Mucosa of descending colon (tissue), 3 donors: ENCODE data around the gene DENND2A. TPM values are rescaled to one million over a fixed set of nuclear protein-coding genes. Genes with fewer than 3 reads are reported as not detected.
A peak's percentile ranks its signal among the peaks of the same experiment; 100 is the strongest.
"Not testable (repeated sequence)": the region's sequence is repeated elsewhere in the genome, so short reads cannot be mapped to it uniquely, and the experiment has no call there.

Experiments
- ATAC-seq: fragments of 200-7000 bp; cut with Tn5 transposase; one replicate; pipeline ENCODE4 v1.9.1; 2020; ENCODE audit warnings: mild to moderate bottlenecking, moderate library complexity
- DNase-seq, 3 donors: peaks; one replicate each; pipeline ENCODE4 v3.0.0-alpha.2; 2020
- H3K36me3 ChIP-seq: fragments of 200-600 bp; one replicate; pipeline ENCODE4 v1.8.0; 2021; ENCODE audit warnings: low read depth, mild to moderate bottlenecking
- H3K4me1 ChIP-seq: fragments of 200-600 bp; one replicate; pipeline ENCODE4 v1.8.0; 2021; ENCODE audit warnings: low read depth, mild to moderate bottlenecking
- H3K4me3 ChIP-seq: fragments of 200-600 bp; one replicate; pipeline ENCODE4 v1.8.0; 2021; ENCODE audit warnings: mild to moderate bottlenecking
- H3K9me3 ChIP-seq: fragments of 200-600 bp; one replicate; pipeline ENCODE4 v1.8.0; 2021; ENCODE audit warnings: mild to moderate bottlenecking
- intact Hi-C, 2 donors: fragments of 100-400 bp; cut with DNase I in 1 of 2; cut with micrococcal nuclease in 1 of 2; formaldehyde crosslinking; loops; one replicate each; pipeline versions ENCODE4 v1.11.0 to v1.11.1; 2022; cut with DNase I, micrococcal nuclease
- total RNA-seq, 3 donors: library from RNA; stranded (reverse); fragmentation: NEBNext Ultra II Directional in 2 of 3; extraction: Animal tissue kit (Norgen Biotek cat#: 25700) in 2 of 3; gene quantifications; one replicate each; pipeline versions ENCODE4 v1.2.1 to v1.2.4, GENCODE V29; 2021 to 2023
- TF ChIP-seq, protein P1 (sequence below): fragments of 200-600 bp; IDR thresholded peaks from one replicate; pipeline ENCODE4 v1.8.0; 2022; ENCODE audit warnings: antibody characterized with exemption, mild to moderate bottlenecking
- donor health status: DM: no; HTN: no; CAD: no; lungs with moderate emphysema.
- donor health status: DM: no; HTN: no; CAD: no.
- donor health status: DM: no; HTN: yes; CAD: no.

Gene DENND2A
- total RNA-seq, 3 donors from 2014 or later, result 8.4 to 17.7 (median 10.1) TPM

DNA sequence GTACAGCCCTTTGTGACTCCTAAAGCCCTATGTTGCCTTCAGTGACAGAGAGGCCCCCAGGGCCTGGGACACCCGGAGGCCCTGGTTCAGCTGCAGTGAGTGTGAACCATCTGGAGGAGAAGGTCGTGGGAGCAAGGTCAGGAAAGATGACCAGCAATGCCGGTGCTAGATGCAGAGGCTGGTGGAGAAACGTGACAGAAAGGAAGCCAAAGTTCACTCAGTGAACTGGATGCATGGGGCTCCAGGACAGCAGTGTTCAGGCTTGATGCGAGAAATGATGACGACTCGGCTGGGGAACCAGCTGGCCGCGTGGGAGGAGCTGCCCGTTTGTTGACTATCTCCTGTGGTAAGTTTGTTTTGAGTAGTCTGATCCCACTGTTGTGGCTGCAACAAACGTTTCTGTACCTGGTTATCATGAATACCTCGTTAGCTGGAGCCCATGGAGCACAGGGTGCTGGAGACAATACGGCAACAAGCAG, 107.2 kb downstream of the DENND2A start:
- H3K36me3 ChIP-seq, result no peaks in the 10 kb centered on the region
- intact Hi-C loops, result no loop called here
- no peaks in the 10 kb centered on the region for H3K4me1 ChIP-seq
- no peaks in the 10 kb centered on the region for H3K9me3 ChIP-seq
- ATAC-seq, result peak; percentile 24
- TF ChIP-seq, protein P1, sequence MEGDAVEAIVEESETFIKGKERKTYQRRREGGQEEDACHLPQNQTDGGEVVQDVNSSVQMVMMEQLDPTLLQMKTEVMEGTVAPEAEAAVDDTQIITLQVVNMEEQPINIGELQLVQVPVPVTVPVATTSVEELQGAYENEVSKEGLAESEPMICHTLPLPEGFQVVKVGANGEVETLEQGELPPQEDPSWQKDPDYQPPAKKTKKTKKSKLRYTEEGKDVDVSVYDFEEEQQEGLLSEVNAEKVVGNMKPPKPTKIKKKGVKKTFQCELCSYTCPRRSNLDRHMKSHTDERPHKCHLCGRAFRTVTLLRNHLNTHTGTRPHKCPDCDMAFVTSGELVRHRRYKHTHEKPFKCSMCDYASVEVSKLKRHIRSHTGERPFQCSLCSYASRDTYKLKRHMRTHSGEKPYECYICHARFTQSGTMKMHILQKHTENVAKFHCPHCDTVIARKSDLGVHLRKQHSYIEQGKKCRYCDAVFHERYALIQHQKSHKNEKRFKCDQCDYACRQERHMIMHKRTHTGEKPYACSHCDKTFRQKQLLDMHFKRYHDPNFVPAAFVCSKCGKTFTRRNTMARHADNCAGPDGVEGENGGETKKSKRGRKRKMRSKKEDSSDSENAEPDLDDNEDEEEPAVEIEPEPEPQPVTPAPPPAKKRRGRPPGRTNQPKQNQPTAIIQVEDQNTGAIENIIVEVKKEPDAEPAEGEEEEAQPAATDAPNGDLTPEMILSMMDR, result no peak
- H3K4me3 ChIP-seq, result no peak overlapping the region
- peak in 1 of 3 donors; percentile 30 for DNase-seq

DNA sequence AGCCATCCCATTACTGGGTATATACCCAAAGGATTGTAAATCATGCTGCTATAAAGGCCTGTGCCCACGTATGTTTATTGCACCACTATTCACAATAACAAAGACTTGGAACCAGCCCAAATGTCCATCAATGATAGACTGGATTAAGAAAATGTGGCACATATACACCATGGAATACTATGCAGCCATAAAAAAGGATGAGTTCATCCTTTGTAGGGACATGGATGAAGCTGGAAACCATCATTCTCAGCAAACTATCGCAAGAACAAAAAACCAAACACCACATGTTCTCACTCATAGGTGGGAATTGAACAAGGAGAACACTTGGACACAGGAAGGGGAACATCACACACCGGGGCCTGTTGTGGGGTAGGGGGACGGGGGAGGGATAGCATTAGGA, 111.2 kb downstream of the DENND2A start:
- DNase-seq, H3K4me1 ChIP-seq, ATAC-seq, H3K9me3 ChIP-seq, intact Hi-C loops, H3K4me3 ChIP-seq, H3K36me3 ChIP-seq: not testable (repeated sequence)

DNA sequence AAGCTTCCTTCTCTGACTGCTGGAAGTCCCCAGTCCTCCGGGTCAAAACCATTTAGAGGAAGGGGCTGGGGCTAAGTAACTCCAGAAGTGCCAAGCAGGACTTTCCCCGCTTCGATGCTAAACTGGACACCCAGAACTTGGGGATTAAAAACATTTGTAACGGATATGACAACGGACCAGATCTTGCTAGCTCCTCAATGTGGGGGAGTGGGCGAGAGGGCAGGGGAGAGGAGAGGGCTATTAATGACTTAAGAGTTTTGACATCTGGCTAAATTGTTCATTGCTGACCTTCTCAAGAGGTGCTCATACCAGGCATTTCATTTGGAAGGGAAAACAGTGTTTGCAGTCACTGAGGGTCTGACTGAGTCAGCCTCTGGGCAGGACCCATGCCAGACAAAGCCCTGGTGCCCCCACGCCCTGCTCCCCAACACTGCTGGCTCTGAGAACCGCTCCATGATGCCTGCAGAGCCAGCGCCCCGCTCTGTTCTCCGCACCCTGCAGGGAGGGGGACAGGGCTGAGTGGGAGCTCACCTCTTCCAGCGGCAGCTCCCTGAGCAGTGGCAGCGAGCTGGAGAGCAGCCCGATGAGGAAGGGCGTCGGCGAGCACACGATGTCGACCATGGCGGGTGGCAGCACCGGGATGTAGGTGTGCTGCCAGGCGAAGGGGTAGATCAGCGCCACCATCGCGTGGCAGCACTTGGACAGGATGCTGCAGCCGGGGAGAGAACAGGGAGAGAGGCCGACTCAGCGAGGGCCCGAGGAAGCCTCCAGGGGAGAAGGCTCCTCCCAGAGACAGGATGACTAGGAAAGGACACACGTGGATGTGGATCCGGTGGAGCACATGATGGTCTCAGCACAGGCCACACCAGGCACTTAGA, 113.6 kb downstream of the DENND2A start:
- Histone ChIP-seq H3K4me3 (no peak overlapping the region), H3K9me3 (no peaks in the 10 kb centered on the region), H3K36me3 (no peaks in the 10 kb centered on the region), H3K4me1 (no peaks in the 10 kb centered on the region)
- ATAC-seq (no peak), DNase-seq (peak in 1 of 3 donors; percentile 30)
- intact Hi-C loops, result no loop called here
- TF ChIP-seq, protein P1, result no peak

GRCh38 chr7:140526214-140526613, 114.4 kb downstream of the DENND2A start:
- H3K36me3 ChIP-seq, result no peaks in the 10 kb centered on the region
- TF ChIP-seq, protein P1, result no peak
- no peaks in the 10 kb centered on the region for H3K9me3 ChIP-seq
- intact Hi-C loops, result no loop called here
- peak; percentile 27 for ATAC-seq
- DNase-seq, result peak in 1 of 3 donors; percentile 51
- H3K4me3 ChIP-seq, result no peak overlapping the region
- H3K4me1 ChIP-seq, result no peaks in the 10 kb centered on the region

GRCh38 chr7:140525743-140526142, 114.9 kb downstream of the DENND2A start:
- intact Hi-C loops, result no loop called here
- TF ChIP-seq, protein P1, result no peak
- ATAC-seq (peak; percentile 94), DNase-seq (peak; percentile 67 to 77 (median 75))
- no peaks in the 10 kb centered on the region for H3K9me3 ChIP-seq
- H3K4me1 ChIP-seq, result no peaks in the 10 kb centered on the region
- no peaks in the 10 kb centered on the region for H3K36me3 ChIP-seq
- no peak overlapping the region for H3K4me3 ChIP-seq

DNA sequence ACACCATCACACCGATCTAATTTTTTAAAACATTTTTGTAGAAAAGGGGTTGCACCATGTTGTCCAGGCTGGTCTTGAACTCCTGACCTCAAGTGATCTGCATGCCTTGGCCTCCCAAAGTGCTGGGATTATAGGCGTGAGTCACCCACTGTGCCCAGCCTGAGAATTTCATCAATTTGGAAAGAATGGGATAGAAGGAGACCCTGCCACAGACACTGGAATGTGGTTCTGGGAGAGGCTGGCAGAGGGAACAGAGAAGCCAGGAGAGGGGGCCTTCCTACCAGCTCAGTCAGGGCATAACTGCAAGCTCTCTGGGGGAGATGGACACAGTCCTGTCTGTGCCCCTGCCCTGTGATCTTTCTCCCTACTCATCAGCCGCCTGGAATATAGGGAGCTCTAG, 119.2 kb downstream of the DENND2A start:
- DNase-seq, result no peak
- Histone ChIP-seq H3K4me1 (peaks cover 3% of the 10 kb centered on the region), H3K36me3 (no peaks in the 10 kb centered on the region), H3K4me3 (no peak overlapping the region), H3K9me3 (no peaks in the 10 kb centered on the region)
- no peak for ATAC-seq
- TF ChIP-seq, protein P1, result no peak
- intact Hi-C loops, result no loop called here
